Calu3 (cell line): Measurements from ENCODE around the gene AMBRA1. TPM values are rescaled to one million over a fixed set of nuclear protein-coding genes. Genes with fewer than 3 reads are reported as not detected.

Experiments used
- BruUV-seq: library from RNA; stranded (reverse); fragments of 400-500 nt; replicated peaks from 2 replicates; lab custom pipeline; 2021; lab: Mats Ljungman, UMichigan
- CTCF ChIA-PET: fragments of 300-600 bp; sonication (Branson Sonifier 250); formaldehyde crosslinking; loops from one replicate; lab custom pipeline; 2022; ENCODE audit warnings: antibody characterized with exemption; lab: Charles Lee
- DNase-seq: peaks from one replicate; pipeline ENCODE4 v3.0.0; 2022
- H3K27ac Mint-ChIP-seq: one replicate; pipeline ENCODE4 v1.8.0; 2022; ENCODE audit warnings: mixed read lengths; ENCODE audit not compliant: unreplicated experiment
- H3K27me3 Mint-ChIP-seq: one replicate; pipeline ENCODE4 v1.8.0; 2022; ENCODE audit warnings: mixed read lengths; ENCODE audit not compliant: unreplicated experiment
- H3K36me3 Mint-ChIP-seq: one replicate; pipeline ENCODE4 v1.8.0; 2022; ENCODE audit warnings: mild to moderate bottlenecking, moderate library complexity, mixed read lengths; ENCODE audit not compliant: insufficient read depth, unreplicated experiment
- H3K4me1 Mint-ChIP-seq: one replicate; pipeline ENCODE4 v1.8.0; 2022; ENCODE audit warnings: mild to moderate bottlenecking, low read depth, mixed read lengths; ENCODE audit not compliant: unreplicated experiment
- H3K4me3 Mint-ChIP-seq: one replicate; pipeline ENCODE4 v1.8.0; 2022; ENCODE audit warnings: mild to moderate bottlenecking, low read depth, moderate library complexity, mixed read lengths; ENCODE audit not compliant: unreplicated experiment
- H3K9me3 Mint-ChIP-seq: one replicate; pipeline ENCODE4 v1.8.0; 2022; ENCODE audit warnings: low read depth, mixed read lengths; ENCODE audit not compliant: unreplicated experiment
- CTCF ChIP-seq: fragments of 200-600 bp; IDR thresholded peaks from one replicate; pipeline ENCODE4 v1.8.0; 2022; ENCODE audit warnings: antibody characterized with exemption; ENCODE audit not compliant: unreplicated experiment
- intact Hi-C: fragments of 100-400 bp; cut with micrococcal nuclease; formaldehyde crosslinking; loops from one replicate; pipeline ENCODE4 v1.10.0; 2022; ENCODE audit not compliant: unreplicated experiment
- total RNA-seq: library from RNA; stranded (reverse); gene quantifications from 2 replicates; pipeline ENCODE4 v1.2.3, GENCODE V29; 2022

AMBRA1 gene
- total RNA-seq, 1 experiment from 2014 or later = 35.0 TPM

GRCh38 chr11:46451759-46452158, 142.1 kb downstream of the AMBRA1 start:
- CTCF ChIA-PET = no interaction called here
- Mint-ChIP-seq H3K9me3 (no peaks in the 10 kb centered on the region), H3K27me3 (no peaks in the 10 kb centered on the region), H3K4me1 (no peaks in the 10 kb centered on the region), H3K36me3 (no peaks in the 10 kb centered on the region), H3K4me3 (no peak overlapping the region), H3K27ac (no peak overlapping the region)
- TF ChIP-seq CTCF = no peak
- intact Hi-C loops = no loop called here
- no peak for DNase-seq
- BruUV-seq = no TSS peak

DNA sequence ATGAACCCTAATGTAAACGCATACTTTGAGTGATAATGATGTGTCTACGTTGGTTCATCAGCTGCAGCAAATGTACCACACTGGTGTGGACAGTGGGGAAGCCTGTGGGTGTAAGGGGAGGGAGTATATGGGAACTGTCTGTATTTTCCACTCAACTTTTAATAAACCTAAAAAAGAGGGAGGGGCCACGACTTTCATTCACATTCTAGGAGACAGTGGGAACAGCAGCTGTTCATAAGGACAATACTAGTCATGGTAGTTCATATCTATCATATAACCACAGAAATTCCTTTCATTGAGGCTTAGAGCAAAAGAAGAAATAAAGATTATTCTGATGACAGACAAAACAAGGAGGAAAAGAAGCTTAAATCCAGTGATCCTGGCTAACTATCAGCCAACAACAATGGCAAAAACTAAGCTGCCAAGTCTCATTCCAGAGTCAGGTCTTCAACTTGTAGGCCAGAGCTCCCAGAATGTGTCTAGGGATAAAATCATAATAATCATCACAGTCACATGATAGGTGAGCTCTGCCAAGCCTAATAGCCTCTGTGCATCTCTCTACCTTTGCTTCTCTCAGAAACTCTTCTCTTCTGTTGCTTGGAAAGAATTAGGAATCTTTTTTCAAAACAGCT, 142.9 kb downstream of the AMBRA1 start:
- no peak for DNase-seq
- Mint-ChIP-seq H3K4me3 (no peak overlapping the region), H3K4me1 (no peaks in the 10 kb centered on the region), H3K27ac (no peak overlapping the region), H3K27me3 (no peaks in the 10 kb centered on the region), H3K9me3 (no peaks in the 10 kb centered on the region), H3K36me3 (no peaks in the 10 kb centered on the region)
- CTCF ChIA-PET = no interaction called here
- no peak for TF ChIP-seq CTCF
- intact Hi-C loops = no loop called here
- BruUV-seq = no TSS peak

DNA sequence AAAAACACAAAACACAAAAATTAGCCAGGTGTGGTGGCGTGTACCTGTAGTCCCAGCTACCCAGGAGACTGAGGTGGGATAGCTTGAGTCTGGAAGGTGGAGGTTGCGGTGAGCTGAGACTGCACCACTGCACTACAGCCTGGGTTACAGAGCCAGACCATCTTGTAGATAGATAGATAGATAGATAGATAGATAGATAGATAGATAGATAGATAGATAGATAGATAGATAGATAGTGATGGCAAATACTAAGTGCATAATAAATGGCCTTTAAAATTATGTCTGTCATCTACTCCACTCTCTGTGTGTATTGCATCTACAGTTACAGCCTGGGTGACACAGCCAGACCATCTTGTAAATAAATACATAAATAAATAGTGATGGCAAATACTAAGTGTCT, 146.3 kb downstream of the AMBRA1 start:
- TF ChIP-seq CTCF = no peak
- Mint-ChIP-seq H3K4me1 (no peaks in the 10 kb centered on the region), H3K36me3 (no peaks in the 10 kb centered on the region), H3K9me3 (no peaks in the 10 kb centered on the region), H3K27me3 (no peaks in the 10 kb centered on the region), H3K27ac (no peak overlapping the region), H3K4me3 (no peak overlapping the region)
- intact Hi-C loops = no loop called here
- CTCF ChIA-PET = no interaction called here
- no peak for DNase-seq
- no TSS peak for BruUV-seq

DNA sequence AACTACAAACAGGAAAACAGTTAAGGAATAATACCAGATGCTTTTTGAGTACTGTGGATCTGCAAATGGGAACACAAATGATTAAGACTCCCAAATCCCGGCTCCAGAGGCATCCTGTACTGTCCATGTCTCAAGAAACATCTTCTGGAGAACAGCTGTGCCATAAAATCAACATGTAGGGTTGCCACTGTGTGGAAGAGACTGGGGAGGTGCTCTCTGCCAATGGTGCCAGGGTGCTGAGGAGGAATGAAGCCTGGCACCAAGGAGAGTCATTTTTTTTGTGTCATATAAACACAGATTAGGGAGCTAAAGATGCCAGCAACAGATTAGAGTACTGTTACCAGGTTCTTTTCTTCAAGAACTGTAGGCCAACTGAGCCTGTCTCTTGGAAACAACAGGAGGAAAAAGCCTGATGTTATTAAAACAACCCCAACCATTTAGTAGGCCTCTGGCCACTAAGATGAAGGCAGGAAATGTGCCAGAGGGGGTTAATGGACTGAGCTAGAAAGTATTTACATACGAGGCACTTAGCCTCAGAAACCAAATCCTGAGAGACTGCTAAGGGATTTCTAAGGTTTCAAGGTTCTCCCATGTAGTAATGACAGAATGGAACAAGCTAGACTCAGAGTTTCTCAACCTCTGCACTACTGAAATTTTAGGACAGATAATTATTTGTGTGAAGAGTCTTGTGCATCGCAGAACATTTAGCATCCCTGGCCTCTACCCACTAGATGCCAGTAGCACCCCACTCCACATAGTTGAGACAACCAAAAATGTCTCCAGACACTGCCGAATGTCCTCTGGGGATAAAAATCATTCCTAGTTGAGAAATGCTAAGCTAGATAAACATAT, 147.7 kb downstream of the AMBRA1 start:
- no peak for DNase-seq
- H3K36me3 Mint-ChIP-seq = peaks cover 6% of the 10 kb centered on the region
- CTCF ChIA-PET = no interaction called here
- H3K9me3 Mint-ChIP-seq = no peaks in the 10 kb centered on the region
- BruUV-seq = no TSS peak
- no peak overlapping the region for H3K27ac Mint-ChIP-seq
- no peak for TF ChIP-seq CTCF
- H3K4me1 Mint-ChIP-seq = no peaks in the 10 kb centered on the region
- H3K4me3 Mint-ChIP-seq = no peak overlapping the region
- intact Hi-C loops = no loop called here
- no peaks in the 10 kb centered on the region for H3K27me3 Mint-ChIP-seq
